22Rv1 (cell line): ENCODE measurements around the gene GRM8.

Source experiments
- ZFX ChIP-seq: fragments of 450-650 bp; IDR thresholded peaks from 2 replicates; pipeline ENCODE4 v1.6.1; 2017; ENCODE audit warnings: antibody characterized with exemption, borderline replicate concordance
- TF ChIP-seq, protein P1 (sequence below): fragments of 450-650 bp; IDR thresholded peaks from 2 replicates; pipeline ENCODE4 v1.5.1; 2017; ENCODE audit warnings: mild to moderate bottlenecking

GRCh38 chr7:127208860-127209259, 43.9 kb downstream of the GRM8 start:
- TF ChIP-seq, protein P1, sequence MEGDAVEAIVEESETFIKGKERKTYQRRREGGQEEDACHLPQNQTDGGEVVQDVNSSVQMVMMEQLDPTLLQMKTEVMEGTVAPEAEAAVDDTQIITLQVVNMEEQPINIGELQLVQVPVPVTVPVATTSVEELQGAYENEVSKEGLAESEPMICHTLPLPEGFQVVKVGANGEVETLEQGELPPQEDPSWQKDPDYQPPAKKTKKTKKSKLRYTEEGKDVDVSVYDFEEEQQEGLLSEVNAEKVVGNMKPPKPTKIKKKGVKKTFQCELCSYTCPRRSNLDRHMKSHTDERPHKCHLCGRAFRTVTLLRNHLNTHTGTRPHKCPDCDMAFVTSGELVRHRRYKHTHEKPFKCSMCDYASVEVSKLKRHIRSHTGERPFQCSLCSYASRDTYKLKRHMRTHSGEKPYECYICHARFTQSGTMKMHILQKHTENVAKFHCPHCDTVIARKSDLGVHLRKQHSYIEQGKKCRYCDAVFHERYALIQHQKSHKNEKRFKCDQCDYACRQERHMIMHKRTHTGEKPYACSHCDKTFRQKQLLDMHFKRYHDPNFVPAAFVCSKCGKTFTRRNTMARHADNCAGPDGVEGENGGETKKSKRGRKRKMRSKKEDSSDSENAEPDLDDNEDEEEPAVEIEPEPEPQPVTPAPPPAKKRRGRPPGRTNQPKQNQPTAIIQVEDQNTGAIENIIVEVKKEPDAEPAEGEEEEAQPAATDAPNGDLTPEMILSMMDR: no peak
- TF ChIP-seq ZFX: no peak
